ENCODE data around the gene NTM.

NTM gene

GRCh38 chr11:131858505-131858904, 488.1 kb downstream of the NTM start:
- Histone ChIP-seq H4K20me1 (ENCODE audit: insufficient read depth, low read length) (no peaks in the 10 kb centered on the region), H3K36me3 (replicated peaks; ENCODE audit: low read depth, low read length) (no peaks in the 10 kb centered on the region), H3K4me2 (ENCODE audit: low read length) (no peak overlapping the region), H2AFZ (ENCODE audit: low read depth, low read length) (no peak overlapping the region), H3K27ac (ENCODE audit: low read length) (no peak overlapping the region), H3K4me1 (ENCODE audit: low read length) (no peaks in the 10 kb centered on the region), H3K4me3 (ENCODE audit: low read length) (no peak overlapping the region), H3K9ac (ENCODE audit: low read length) (no peak overlapping the region), H3K79me2 (ENCODE audit: low read length) (no peaks in the 10 kb centered on the region), H3K27me3 (ENCODE audit: low read depth, low read length) (peaks cover 24% of the 10 kb centered on the region), H3K9me3 (ENCODE audit: insufficient read depth, low read length) (no peaks in the 10 kb centered on the region)
- TF ChIP-seq CTCF (IDR thresholded peaks at IDR 0.05; ENCODE audit: low read depth, low read length) (no peak), EZH2phosphoT487 (IDR thresholded peaks at IDR 0.05; ENCODE audit: low read depth) (no peak)

DNA sequence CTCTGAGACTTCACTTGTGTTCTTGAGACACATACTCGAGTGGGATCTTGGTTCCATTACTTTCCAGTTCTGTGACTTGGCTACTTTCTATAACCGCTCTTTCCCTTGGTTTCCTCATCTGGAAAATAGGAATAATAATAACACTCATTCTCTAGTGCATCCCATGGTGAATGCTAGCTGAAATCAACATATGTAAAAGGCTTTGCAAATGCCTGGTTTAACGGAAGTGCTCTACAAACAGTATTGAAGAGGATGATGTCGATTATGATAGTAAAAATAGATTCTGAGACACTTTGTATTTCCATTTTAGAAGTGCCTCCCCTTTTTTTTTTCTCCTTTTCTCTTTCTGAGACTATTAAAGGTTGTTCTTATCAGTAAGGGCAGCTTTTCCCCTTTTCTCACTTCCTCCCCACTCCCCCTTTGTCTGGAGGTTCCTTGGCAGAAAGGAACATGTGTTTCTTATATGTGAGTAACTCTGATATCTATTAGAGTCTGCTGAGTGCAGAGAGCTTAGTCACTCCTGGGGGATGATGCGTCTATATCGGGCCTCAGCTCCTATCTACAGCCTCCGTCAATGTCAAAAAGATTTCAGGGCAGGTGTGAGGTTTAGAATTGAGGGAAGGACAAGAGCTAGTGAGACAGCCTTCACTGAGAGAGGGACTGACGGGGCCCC, 489.3 kb downstream of the NTM start:
- Histone ChIP-seq H3K9me3 (ENCODE audit: insufficient read depth, low read length) (no peaks in the 10 kb centered on the region), H3K4me1 (ENCODE audit: low read length) (no peaks in the 10 kb centered on the region), H3K27ac (ENCODE audit: low read length) (no peak overlapping the region), H3K4me2 (ENCODE audit: low read length) (no peak overlapping the region), H2AFZ (ENCODE audit: low read depth, low read length) (no peak overlapping the region), H3K79me2 (ENCODE audit: low read length) (no peaks in the 10 kb centered on the region), H3K4me3 (ENCODE audit: low read length) (no peak overlapping the region), H3K36me3 (replicated peaks; ENCODE audit: low read depth, low read length) (no peaks in the 10 kb centered on the region), H4K20me1 (ENCODE audit: insufficient read depth, low read length) (no peaks in the 10 kb centered on the region), H3K27me3 (ENCODE audit: low read depth, low read length) (peaks cover 24% of the 10 kb centered on the region), H3K9ac (ENCODE audit: low read length) (no peak overlapping the region)
- TF ChIP-seq CTCF (IDR thresholded peaks at IDR 0.05; ENCODE audit: low read depth, low read length) (no peak), EZH2phosphoT487 (IDR thresholded peaks at IDR 0.05; ENCODE audit: low read depth) (no peak)

- no peak for TF ChIP-seq EZH2phosphoT487 (IDR thresholded peaks at IDR 0.05; ENCODE audit: low read depth)
- TF ChIP-seq CTCF (IDR thresholded peaks at IDR 0.05; ENCODE audit: low read depth, low read length): no peak
Measured at GRCh38 chr11:131864228-131864627, 493.8 kb downstream of the NTM start.

DNA sequence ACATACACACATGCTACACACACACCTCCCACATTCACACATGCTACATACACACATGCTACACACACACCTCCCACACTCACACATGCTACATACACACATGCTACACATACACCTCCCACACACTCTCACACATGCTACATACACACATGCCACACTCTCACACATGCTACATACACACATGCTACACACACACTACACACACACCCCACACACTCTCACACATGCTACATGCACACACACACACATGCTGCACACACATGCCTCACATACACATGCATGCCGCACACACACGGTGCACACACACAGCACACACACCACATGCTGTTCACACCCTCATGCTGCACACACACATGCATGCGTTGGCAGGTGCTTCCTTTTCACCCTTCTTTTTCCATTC, 495.4 kb downstream of the NTM start:
- H4K20me1 ChIP-seq (ENCODE audit: insufficient read depth, low read length): no peaks in the 10 kb centered on the region
- no peaks in the 10 kb centered on the region for H3K9me3 ChIP-seq (ENCODE audit: insufficient read depth, low read length)
- TF ChIP-seq EZH2phosphoT487 (IDR thresholded peaks at IDR 0.05; ENCODE audit: low read depth) (no peak), CTCF (IDR thresholded peaks at IDR 0.05; ENCODE audit: low read depth, low read length) (no peak)
- H3K4me3 ChIP-seq (ENCODE audit: low read length): no peak overlapping the region
- H3K4me1 ChIP-seq (ENCODE audit: low read length): no peaks in the 10 kb centered on the region
- H2AFZ ChIP-seq (ENCODE audit: low read depth, low read length): no peak overlapping the region
- H3K27ac ChIP-seq (ENCODE audit: low read length): no peak overlapping the region
- no peak overlapping the region for H3K9ac ChIP-seq (ENCODE audit: low read length)
- peaks cover 24% of the 10 kb centered on the region for H3K27me3 ChIP-seq (ENCODE audit: low read depth, low read length)
- H3K4me2 ChIP-seq (ENCODE audit: low read length): no peak overlapping the region
- no peaks in the 10 kb centered on the region for H3K79me2 ChIP-seq (ENCODE audit: low read length)
- no peaks in the 10 kb centered on the region for H3K36me3 ChIP-seq (replicated peaks; ENCODE audit: low read depth, low read length)

More at GRCh38 chr11:131864228-131864627, 493.8 kb downstream of the NTM start:
- Histone ChIP-seq H3K36me3 (replicated peaks; ENCODE audit: low read depth, low read length) (no peaks in the 10 kb centered on the region), H3K27ac (ENCODE audit: low read length) (no peak overlapping the region), H3K9me3 (ENCODE audit: insufficient read depth, low read length) (no peaks in the 10 kb centered on the region), H3K9ac (ENCODE audit: low read length) (no peak overlapping the region), H2AFZ (ENCODE audit: low read depth, low read length) (no peak overlapping the region), H4K20me1 (ENCODE audit: insufficient read depth, low read length) (no peaks in the 10 kb centered on the region), H3K4me3 (ENCODE audit: low read length) (no peak overlapping the region), H3K4me2 (ENCODE audit: low read length) (no peak overlapping the region), H3K27me3 (ENCODE audit: low read depth, low read length) (peaks cover 14% of the 10 kb centered on the region; the same call in 1 of the 2 replicates), H3K79me2 (ENCODE audit: low read length) (no peaks in the 10 kb centered on the region), H3K4me1 (ENCODE audit: low read length) (no peaks in the 10 kb centered on the region)

Measured in OCI-LY3 (cell line).